ENCODE results near the gene EFHC1.
"Not testable (repeated sequence)": the region's sequence is repeated elsewhere in the genome, so short reads cannot be mapped to it uniquely, and the experiment has no call there.

The EFHC1 gene

DNA sequence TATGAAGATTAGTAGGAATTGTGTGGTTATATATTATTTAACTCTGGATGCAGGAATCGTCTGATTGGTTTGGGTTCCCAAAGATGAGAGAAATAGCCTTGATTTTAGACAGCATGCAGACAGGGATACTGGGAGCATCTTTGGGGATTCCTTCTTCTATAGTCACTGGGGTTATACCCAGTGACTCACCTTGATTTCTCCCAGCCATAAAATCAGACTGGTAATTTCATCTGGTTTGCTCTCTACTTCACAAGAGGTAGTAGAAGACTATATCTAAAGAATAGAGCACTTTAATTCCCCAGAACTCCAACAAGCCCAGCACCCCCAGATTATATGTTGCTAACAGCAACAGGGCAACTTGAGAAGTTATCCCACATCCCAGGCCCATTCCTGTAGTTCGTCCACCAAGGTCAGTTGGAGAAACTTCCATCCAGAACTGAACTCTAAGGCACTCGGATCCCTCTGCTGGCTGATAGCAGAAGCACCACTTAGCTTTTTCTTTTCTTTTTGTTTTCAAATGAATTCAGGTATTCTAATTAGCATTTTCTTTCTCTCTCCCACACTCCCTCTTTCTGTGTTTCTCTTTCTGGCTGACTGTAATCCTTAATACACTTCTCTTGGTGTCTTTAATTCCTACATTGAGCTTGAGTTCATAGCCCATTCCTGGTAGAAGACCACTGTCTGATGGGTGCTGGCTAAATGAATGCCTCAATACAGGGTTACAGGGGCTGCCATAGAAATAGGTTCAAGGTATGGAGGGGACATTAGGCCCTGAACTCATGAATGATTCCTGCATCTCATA is 20.4 kb upstream of the EFHC1 start:
- DNase-seq (ENCODE audit: low spot score), result peak; percentile 44

- peak; percentile 37 for DNase-seq (ENCODE audit: low spot score)
Measured at GRCh38 chr6:52400313-52401041, 19.7 kb upstream of the EFHC1 start.

DNA sequence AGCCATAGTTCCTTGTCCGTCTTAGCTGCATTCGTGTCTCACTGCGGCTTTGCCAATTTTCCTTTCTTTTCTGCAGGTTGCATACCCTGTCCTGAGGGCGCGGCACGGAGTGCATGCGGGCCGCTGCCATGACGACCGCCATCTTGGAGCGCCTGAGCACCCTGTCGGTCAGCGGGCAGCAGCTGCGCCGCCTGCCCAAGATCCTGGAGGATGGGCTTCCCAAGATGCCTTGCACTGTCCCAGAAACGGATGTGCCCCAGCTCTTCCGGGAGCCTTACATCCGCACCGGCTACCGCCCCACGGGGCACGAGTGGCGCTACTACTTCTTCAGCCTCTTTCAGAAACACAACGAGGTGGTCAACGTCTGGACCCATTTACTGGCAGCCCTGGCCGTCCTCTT is 17.1 kb upstream of the EFHC1 start:
- DNase-seq (ENCODE audit: low spot score), result no peak

- DNase-seq (ENCODE audit: low spot score), result no peak
Measured at GRCh38 chr6:52403627-52404026, 16.5 kb upstream of the EFHC1 start.

- DNase-seq (ENCODE audit: low spot score), result no peak
Measured at GRCh38 chr6:52405243-52405642, 14.9 kb upstream of the EFHC1 start.

DNA sequence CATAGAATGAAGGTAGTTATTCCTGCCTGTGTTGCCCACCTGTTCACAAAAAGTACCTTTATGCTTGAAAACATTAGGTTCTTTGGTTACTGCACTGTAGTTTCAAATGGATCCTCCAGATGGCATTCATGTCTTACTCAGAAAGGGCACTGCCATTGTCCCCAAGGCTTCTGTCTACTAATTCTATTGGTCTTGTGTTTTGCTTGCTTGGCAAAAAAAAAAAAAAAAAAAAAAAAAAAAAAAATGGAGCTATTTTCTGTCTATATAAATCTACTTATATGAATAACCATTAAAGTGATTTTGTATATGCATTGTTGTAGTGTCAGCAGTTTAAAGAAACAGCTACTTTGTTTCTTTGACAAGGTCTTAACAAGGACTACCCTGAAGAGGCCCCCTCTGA is 12.7 kb upstream of the EFHC1 start:
- DNase-seq (ENCODE audit: low spot score), result peak; percentile 25

DNA sequence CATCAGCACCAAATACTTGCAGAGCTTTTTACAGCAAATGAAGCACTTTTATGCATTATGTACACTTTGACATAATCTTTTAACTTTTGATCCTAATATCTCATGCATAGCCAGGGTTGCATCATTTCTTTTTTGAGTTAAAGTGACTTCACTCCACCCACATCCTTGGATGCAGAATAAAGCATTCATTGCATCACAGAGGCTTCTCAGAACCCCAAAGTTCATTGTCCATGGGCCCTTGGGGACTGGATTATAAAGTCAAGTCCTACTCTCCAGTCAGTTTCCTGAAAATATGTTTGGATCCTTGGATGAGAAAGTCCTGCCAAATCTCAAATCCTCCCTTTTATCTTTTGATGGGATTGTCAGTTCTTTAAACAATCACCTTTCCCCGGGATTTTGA is 10.6 kb upstream of the EFHC1 start:
- no peak for DNase-seq (ENCODE audit: low spot score)

DNA sequence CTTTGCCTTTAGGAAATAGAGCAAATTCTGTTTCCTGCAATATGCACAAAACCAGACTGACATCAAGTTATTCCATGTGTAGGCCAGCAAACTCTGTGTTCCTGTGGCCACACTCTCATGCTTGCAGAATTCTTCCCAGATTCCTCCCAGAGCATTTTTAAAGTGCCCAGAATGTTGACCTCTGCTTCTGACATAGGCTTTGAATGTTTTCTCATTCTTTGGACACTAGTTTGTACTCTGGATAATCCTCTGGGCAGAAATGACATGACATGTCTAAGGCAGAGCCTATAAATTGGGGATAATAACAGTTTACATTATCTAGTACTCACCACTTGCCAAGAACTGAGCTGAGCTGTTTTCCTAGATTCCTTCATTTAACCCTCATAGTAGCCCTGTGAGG is 9.2 kb upstream of the EFHC1 start:
- no peak for DNase-seq (ENCODE audit: low spot score)

- DNase-seq (ENCODE audit: low spot score), result no peak
Measured at GRCh38 chr6:52411911-52412310, 8.2 kb upstream of the EFHC1 start.

GRCh38 chr6:52415333-52415732 is 4.8 kb upstream of the EFHC1 start:
- no peak for DNase-seq (ENCODE audit: low spot score)

DNA sequence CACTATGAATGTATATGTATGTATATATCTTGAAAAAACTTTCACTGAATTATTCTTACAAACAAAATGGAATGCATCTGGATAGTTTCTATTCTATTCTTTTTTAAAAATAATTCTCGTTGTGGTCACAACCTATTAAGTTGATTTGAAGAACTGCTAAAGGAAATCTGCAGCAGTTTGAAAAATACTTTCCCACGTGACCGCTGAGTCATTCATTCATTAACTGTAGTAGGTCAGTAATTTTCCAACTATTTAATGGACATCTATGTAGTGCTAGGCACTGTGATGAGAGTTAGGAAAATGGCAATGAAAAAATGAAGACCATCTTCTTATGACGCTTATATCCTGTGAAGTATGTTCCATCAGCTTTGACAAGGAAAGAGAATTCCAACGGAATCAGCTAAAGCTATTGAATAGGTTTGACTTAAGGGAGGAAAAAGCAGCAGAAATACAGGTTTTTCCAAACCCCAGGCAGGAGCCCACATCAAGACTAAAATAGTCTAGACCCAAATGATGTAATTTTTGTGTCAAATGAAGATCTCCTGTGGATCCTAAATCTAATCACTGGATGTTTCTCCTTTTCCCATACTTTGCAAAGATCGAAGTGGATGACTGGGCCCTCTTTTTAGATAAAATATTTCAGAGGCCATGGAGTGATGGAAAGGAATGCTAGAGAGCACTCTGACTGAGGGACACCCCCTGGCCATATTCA is 4.1 kb upstream of the EFHC1 start:
- no peak for DNase-seq (ENCODE audit: low spot score)

- peak; percentile 61 for DNase-seq (ENCODE audit: low spot score)
Measured at GRCh38 chr6:52416629-52417151, 3.5 kb upstream of the EFHC1 start.

GRCh38 chr6:52417675-52418111 is 2.4 kb upstream of the EFHC1 start:
- DNase-seq (ENCODE audit: low spot score), result no peak

DNA sequence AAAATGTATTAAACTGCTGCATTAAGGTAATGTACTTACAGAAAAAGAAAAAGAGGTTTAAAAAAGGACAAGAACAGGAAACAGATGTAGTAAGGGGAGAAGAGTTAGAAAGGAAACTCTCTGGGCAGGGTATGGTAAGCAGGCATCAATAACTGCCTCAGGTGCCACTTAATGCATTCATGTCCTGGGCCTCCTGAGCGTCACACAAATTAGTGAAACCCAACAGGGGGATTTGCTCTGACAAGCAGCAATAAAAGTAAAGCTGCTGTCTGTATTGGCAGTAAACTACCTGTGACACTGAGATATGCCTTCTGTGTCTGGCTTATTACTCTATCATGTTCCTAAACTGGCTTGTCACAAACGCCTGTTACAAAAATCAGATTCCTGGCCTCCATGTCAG is 1.5 kb upstream of the EFHC1 start:
- DNase-seq (ENCODE audit: low spot score), result no peak

- no peak for DNase-seq (ENCODE audit: low spot score)
Measured at GRCh38 chr6:52420668-52421358, 671 bp downstream of the EFHC1 start.

DNA sequence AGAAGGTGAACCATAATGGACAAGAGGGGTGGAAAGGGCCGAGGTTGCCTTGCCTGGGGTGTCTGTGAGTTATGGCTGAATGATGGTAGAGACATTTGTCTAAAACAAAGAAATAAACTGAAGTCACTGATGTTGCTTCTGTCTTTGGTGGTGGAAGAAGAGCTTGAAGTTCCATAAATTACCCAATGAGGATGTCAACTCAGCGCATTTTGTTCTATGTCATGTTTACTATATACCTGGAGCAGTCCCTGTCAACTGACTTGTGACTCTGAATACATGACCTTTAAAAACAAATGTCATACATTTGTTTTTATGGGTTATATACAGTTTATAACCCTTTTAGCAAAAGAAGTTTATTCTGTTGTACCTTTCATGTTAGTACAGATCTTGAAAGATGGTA is 2.0 kb downstream of the EFHC1 start:
- no peak for DNase-seq (ENCODE audit: low spot score)

- no peak for DNase-seq (ENCODE audit: low spot score)
Measured at GRCh38 chr6:52423448-52423847, 3.3 kb downstream of the EFHC1 start.

- DNase-seq (ENCODE audit: low spot score), result no peak
Measured at GRCh38 chr6:52423971-52424381, 3.8 kb downstream of the EFHC1 start.

DNA sequence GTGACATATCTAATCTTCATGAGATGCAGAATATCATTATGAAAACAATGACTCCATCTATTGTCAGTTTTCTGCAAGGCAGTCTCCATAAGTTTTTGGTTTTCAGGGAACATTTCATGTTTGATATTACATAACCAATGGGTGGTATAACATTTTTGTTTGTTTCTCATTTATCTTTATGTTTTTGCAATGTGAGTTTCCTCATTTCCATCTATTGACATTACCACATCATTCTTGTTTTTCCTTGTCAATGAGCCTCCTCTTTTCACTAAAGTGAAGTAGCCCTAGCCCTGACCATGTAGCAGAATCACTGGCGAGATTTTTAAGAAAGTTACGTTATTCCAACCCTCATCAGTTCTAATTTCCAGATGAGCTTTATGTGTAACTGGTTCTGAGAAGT is 4.4 kb downstream of the EFHC1 start:
- no peak for DNase-seq (ENCODE audit: low spot score)

- no peak for DNase-seq (ENCODE audit: low spot score)
Measured at GRCh38 chr6:52426667-52427066, 6.5 kb downstream of the EFHC1 start.

DNA sequence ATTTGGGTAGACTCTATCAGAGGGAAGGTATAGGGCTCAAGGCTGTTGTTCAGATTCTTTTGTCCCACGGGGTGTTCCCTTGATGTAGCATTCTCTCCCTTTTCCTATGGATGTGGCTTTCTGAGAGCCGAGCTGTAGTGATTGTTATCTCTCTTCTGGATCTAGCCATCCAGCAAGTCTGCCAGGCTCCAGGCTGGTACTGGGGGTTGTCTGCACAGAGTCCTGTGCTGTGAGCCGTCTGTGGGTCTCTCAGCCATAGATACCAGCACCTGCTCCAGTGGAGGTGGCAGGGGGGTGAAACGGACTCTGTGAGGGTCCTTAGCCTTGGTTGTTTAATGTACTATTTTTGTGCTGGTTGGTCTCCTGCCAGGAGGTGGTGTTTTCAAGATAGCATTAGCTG is 13.2 kb downstream of the EFHC1 start:
- DNase-seq (ENCODE audit: low spot score), result not testable (repeated sequence)

- DNase-seq (ENCODE audit: low spot score), result no peak
Measured at GRCh38 chr6:52435345-52435744, 15.2 kb downstream of the EFHC1 start.
